ENCODE measurements around the gene KRABD2.
"Not testable (repeated sequence)": the region's sequence is repeated elsewhere in the genome, so short reads cannot be mapped to it uniquely, and the experiment has no call there.

The KRABD2 gene

DNA sequence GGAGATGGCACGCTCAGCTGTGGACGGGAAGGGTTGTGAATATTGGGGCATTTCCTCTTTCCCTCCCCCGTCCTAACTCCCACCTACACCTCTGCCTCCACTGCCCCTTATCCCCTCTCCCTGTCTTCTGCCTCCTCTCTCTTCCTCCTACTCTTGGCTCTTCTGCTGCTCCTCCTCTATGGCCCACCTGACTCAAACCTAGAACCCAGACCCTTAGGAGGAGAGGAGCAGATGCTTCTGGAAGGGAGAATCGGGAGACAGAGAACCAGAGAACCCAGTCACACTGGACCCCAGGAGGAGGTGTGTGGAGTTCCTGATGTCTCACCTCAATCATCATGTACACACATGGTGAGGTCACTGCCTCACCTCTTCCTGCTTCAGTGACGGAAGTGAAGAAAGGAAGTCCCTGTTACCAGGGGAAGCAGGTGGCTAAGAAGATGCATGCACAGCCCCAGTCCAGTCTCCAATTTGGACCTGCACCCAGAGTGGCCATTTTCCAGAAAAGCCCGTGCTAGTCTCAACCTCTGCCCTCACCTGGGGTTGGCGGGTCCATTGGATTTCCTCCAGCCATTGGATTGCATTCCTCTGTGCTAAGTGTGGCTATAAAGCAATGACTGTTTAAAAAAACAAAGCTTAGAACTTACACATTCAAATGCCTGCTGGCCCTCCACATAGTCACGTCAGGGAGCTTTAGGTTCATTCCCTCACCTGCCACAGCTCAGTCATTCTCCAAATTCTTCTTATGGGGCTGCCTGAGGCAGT, 17.1 kb upstream of the KRABD2 start:
- DNase-seq (ENCODE audit: low spot score) = no peak
- in situ Hi-C loops (cut with HindIII; ENCODE audit: low sequenced_read_pairs) = no loop called here

DNA sequence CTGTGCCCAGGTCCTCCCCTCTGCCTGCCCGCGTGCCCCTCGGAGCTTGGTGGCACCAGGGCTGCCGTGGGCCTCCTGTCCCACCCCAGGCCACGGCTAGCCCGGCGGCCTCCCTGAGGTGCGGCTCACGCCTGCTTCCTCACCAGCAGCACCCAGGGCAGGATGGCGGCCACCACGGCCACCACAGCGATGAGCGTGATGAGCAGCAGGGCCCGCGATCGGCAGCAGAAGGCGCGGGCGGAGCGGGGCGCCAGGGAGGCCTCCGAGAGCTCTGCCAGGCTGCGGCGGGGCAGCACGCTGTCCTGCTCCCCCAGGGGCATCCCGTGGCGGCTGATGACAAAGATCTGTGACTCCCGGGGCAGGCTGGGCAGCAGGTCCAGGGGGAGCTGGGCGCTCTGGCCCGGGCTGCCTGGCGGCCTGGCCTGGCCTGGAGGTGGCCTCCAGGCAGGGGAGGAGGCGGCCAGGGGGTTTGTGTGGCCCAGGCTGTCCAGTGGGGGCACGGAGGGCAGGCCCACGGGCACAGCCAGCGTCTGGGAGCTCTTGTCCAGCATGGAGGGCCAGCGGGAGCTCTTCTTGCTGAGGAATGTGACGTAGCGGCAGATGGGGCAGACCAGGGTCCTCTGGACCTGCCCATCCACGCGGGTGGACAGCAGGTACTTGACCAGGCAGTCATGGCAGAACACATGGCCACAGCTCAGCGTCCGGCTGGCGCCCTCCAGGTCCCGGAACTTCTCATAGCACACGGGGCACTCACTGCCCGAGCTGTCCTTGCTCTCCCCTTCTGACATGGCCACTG, 16.4 kb upstream of the KRABD2 start:
- DNase-seq (ENCODE audit: low spot score) = no peak
- in situ Hi-C loops (cut with HindIII; ENCODE audit: low sequenced_read_pairs) = no loop called here

- no peak for DNase-seq (ENCODE audit: low spot score)
- in situ Hi-C loops (cut with HindIII; ENCODE audit: low sequenced_read_pairs) = no loop called here
These were observed 15.8 kb upstream of the KRABD2 start for GRCh38 chr17:8392274-8392673.

DNA sequence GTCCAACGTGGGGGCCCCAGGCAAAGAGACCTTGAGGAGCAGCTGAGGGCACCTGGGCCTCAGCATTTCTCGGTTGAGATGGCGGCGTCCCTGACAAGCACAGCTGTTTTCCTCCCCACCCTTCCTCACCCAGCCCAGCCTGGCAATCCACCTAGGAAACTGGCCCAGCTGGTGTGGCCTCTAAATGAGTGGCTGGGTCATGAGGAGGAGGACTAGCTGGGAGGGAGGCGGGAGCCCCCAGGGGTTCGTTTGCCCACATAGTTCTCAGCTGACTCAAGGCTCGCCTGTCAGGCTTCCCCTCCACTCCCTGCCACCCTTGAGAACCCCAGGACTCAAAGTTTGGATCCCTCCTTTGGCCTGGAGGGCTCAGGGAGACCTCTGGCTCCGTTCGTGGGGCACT, 15.2 kb upstream of the KRABD2 start:
- in situ Hi-C loops (cut with HindIII; ENCODE audit: low sequenced_read_pairs) = no loop called here
- no peak for DNase-seq (ENCODE audit: low spot score)

DNA sequence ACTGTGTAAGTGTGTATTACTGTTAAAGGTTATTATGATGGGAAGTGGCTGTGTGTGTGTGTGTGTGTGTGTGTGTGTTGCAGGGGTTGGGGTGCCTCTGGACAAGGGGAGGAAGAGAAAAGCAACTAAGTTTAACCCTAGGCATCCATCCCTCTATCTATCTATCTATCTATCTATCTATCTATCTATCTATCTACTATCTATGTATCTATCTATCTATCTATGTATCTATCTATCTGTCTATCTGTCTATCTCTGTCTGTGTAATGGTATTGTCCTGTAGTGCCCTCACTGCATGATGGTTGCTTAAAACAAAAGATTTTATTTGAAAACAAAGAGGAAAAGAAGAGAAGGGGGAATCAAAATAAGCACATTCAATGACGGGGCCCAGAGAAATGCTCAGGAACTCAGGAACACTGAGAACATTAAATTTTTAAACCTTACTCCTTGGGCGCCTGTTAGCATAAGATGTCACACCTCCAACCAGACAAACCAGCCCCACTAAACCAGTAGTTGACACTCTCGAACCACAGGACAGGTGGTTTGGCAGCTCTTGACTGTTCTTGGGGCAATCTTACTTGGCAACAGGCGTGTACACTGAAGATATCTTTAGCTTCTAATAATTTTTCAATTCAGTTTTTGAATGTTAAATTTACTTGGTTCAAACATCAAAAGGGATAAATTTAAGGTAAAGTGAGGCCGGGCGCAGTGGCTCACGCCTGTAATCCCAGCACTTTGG, 11.6 kb upstream of the KRABD2 start:
- DNase-seq (ENCODE audit: low spot score) = no peak
- in situ Hi-C loops (cut with HindIII; ENCODE audit: low sequenced_read_pairs) = no loop called here

GRCh38 chr17:8386841-8387240, 10.3 kb upstream of the KRABD2 start:
- in situ Hi-C loops (cut with HindIII; ENCODE audit: low sequenced_read_pairs) = no loop called here
- no peak for DNase-seq (ENCODE audit: low spot score)

GRCh38 chr17:8384801-8385378, 8.4 kb upstream of the KRABD2 start:
- in situ Hi-C loops (cut with HindIII; ENCODE audit: low sequenced_read_pairs) = no loop called here
- DNase-seq (ENCODE audit: low spot score) = peak; percentile 39

- in situ Hi-C loops (cut with HindIII; ENCODE audit: low sequenced_read_pairs) = no loop called here
- DNase-seq (ENCODE audit: low spot score) = peak; percentile 99
These were observed 6.8 kb upstream of the KRABD2 start, which contains the start of gene RPL26 for GRCh38 chr17:8383143-8383822. Gene RPL26 (minus strand): TSS chr17:8383193. CDS start chr17:8382310, 883 bp downstream.

- in situ Hi-C loops (cut with HindIII; ENCODE audit: low sequenced_read_pairs) = no loop called here
- DNase-seq (ENCODE audit: low spot score) = no peak
These were observed 6.3 kb upstream of the KRABD2 start for GRCh38 chr17:8382880-8383142.

DNA sequence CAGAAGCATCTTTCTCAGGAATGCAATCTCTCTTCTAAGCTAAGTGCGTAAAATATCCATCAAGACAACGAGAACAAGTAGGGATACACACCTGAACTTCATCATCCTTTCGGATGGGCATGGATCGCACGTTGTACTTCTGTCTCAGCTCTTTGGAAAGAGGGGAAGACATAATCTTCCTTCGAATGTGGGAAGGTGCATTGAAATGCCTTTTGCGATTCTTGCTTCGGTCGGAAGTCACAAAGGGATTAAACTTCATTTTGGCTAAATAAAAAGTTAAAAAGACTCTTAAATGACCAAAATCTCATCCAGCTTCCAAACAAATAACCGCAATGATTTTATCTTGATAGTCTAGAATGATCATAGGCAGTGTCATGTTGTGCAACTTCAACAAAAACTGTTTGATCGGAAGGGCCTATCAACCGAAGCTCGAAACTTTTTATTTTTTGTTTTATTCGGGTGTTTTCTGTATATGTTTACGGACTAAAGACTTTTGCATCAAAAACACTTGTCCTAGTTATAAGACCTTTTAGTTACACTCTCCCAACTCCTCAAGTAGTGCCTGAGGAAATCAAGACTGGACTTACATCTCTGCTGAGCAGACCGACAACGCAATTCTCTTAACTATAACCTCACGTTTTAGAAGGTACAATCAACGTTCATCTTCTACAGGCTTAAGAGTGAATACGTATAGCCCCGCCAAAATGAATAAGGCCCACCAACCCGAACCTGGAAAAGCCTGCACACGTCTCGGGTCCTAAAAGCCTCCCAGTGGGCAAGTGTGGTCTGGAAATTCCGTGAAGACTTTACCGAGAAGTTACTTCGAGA, 5.8 kb upstream of the KRABD2 start:
- no peak for DNase-seq (ENCODE audit: low spot score)
- in situ Hi-C loops (cut with HindIII; ENCODE audit: low sequenced_read_pairs) = no loop called here

DNA sequence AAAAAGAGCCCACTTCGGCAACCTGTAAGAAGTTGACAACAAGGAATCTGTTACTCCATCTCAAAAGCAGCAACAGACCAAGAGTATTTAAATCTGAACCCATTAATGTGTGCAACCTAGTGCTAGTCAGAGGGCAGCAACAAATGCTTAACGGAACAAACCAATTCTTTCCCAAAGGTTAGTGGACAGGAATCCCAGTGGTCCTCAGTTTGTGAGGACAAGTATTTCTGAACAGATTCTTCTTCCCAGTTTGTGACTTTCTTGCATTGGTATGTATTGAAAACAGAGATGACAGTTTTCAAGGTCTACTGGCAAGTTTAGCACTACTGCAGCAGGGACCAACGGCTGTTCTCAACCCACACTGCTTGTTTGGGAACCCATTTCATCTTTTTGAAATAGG, 3.5 kb upstream of the KRABD2 start:
- in situ Hi-C loops (cut with HindIII; ENCODE audit: low sequenced_read_pairs) = no loop called here
- DNase-seq (ENCODE audit: low spot score) = no peak

- in situ Hi-C loops (cut with HindIII; ENCODE audit: low sequenced_read_pairs); DNase-seq (ENCODE audit: low spot score): not testable (repeated sequence)
These were observed 1.6 kb upstream of the KRABD2 start for GRCh38 chr17:8378117-8378516.

- in situ Hi-C loops (cut with HindIII; ENCODE audit: low sequenced_read_pairs) = no loop called here
- DNase-seq (ENCODE audit: low spot score) = no peak
These were observed 918 bp upstream of the KRABD2 start for GRCh38 chr17:8377422-8377821.

DNA sequence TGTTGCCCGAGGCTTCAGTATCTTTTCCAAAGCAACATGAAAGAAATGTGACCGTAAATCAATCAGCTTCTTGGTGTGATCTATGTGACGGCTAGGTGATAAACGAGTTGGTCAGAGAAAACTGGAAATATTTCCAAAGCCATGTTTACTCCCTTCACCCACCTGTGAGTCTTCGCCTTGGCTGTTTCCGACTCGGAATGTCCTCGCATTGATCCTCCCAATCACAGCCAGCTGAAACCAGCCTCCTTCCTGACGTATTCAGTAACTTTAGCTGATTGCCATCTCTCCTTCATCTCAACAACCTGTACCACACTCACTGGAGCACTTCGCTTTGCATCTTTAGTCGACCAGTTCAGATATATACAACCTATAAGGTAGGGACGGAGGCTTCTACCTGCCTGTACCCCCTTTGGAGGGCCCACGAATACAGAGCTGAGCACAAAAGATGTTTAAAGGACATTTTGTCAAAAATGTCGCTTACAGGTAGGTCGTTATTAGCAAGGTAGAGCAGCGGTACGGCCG, 705 bp downstream of the KRABD2 start:
- peak; percentile 69 for DNase-seq (ENCODE audit: low spot score)
- in situ Hi-C loops (cut with HindIII; ENCODE audit: low sequenced_read_pairs) = no loop called here

GRCh38 chr17:8373856-8374255, 2.6 kb downstream of the KRABD2 start:
- DNase-seq (ENCODE audit: low spot score); in situ Hi-C loops (cut with HindIII; ENCODE audit: low sequenced_read_pairs): not testable (repeated sequence)

- in situ Hi-C loops (cut with HindIII; ENCODE audit: low sequenced_read_pairs) = no loop called here
These were observed 4.1 kb downstream of the KRABD2 start for GRCh38 chr17:8372422-8372821.

GRCh38 chr17:8371786-8372185, 4.7 kb downstream of the KRABD2 start:
- DNase-seq (ENCODE audit: low spot score) = no peak
- in situ Hi-C loops (cut with HindIII; ENCODE audit: low sequenced_read_pairs) = no loop called here

More at GRCh38 chr17:8372422-8372821, 4.1 kb downstream of the KRABD2 start:
- no peak for DNase-seq (ENCODE audit: low spot score)

GRCh38 chr17:8369944-8370343, 6.6 kb downstream of the KRABD2 start:
- in situ Hi-C loops (cut with HindIII; ENCODE audit: low sequenced_read_pairs) = no loop called here
- DNase-seq (ENCODE audit: low spot score) = no peak

All from G401 (cell line).